Suppressor macrophage treated with lipopolysaccharide for 4 hours (primary cell): ENCODE data around the gene USE1.

Source experiments
- DNase-seq: peaks from one replicate; pipeline ENCODE4 v3.0.0-alpha.2; 2020

USE1 gene

GRCh38 chr19:17259118-17259780 lies 44.1 kb downstream of the USE1 start:
- no peak for DNase-seq

- DNase-seq, result no peak
These were observed 44.8 kb downstream of the USE1 start for GRCh38 chr19:17259934-17260333.

- peak; percentile 85 for DNase-seq
These were observed 45.7 kb downstream of the USE1 start for GRCh38 chr19:17260842-17261325.

GRCh38 chr19:17262557-17262956 lies 47.4 kb downstream of the USE1 start:
- DNase-seq, result no peak

DNA sequence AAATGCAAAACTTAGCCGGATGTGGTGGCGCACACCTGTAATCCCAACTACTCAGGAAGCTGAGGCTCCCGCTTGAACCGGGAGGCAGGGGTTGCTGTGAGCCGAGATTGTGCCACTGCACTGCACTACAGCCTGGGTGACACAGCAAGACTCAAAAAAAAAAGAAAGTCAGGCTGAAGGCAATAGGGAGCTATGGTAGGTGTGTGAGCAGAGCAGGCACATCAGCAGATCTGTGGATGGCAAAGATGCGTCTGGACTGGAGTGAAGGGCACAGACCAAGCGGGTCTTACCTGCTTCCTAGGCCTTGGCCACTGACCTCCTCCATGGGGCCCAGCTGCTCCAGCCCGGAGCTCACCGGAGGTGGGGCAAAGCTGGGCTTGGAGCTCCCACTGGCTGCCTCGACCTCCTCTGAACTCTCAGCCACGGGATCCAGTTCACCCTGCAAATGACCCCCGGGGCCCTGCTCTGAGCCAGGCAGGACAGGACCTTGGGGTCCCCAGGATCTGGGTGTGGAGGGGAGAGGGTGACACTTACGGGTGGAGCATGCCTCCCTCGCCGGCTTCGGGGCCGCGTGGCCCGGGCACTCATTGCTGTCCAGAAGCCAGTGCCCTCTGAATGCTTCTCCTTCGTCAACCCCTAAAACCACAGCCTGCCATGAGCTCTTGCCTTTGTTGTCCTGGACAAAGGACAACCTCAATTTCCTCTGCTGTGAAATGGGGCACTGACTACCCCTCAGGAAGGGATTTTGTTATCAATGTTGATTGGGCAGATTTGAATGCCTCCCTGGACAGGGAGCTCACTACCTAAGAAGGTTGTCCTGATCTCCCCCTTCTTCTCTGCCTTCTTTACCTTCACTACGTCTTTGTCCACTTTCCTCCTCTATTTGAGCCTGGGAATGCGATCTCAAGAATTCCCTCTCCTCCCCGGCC lies 48.8 kb downstream of the USE1 start:
- no peak for DNase-seq

GRCh38 chr19:17264641-17264979 lies 49.5 kb downstream of the USE1 start, which contains the start of gene USHBP1:
Gene USHBP1 (minus strand): TSS chr19:17264745. CDS start chr19:17264299, 446 bp downstream.
- no peak for DNase-seq

GRCh38 chr19:17266026-17266425 lies 50.9 kb downstream of the USE1 start:
- no peak for DNase-seq

DNA sequence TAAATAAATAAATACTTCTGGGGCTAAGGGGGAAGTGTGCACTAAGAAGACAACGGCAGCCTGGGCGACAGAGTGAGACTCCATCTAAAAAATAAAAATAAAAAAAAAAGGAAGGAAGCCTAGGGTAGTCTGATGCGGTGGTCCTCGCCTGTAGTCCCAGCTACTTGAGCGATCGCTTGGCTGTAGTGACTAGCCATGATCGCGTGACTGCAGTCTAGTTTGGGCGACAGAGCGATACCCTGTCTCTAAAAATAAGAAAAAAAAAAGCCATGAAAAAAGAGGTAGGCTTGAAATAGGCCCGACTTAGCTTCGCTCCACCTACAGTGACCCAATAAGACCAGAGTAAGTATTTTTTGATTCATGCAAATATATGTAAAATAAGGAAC lies 51.4 kb downstream of the USE1 start:
- no peak for DNase-seq

GRCh38 chr19:17266975-17267788 lies 52.0 kb downstream of the USE1 start, which contains the start of gene BABAM1:
Gene BABAM1 (plus strand): TSS chr19:17267443. CDS start chr19:17268807, 1,364 bp downstream.
- DNase-seq, result peak; percentile 98

DNA sequence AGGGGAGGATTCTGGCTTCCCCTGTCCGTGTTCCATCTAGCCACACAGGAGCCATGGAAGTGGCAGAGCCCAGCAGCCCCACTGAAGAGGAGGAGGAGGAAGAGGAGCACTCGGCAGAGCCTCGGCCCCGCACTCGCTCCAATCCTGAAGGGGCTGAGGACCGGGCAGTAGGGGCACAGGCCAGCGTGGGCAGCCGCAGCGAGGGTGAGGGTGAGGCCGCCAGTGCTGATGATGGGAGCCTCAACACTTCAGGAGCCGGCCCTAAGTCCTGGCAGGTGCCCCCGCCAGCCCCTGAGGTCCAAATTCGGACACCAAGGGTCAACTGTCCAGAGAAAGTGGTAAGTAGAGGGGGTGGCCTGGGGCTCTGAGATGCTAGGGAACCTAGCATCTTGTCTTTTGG lies 53.6 kb downstream of the USE1 start:
- DNase-seq, result no peak
